Astrocyte (in vitro differentiated cells and primary cell): ENCODE results near the gene ELMO1. TPM values are rescaled to one million over a fixed set of nuclear protein-coding genes. Genes with fewer than 3 reads are reported as not detected.

Experiments
- DNase-seq: peaks from one replicate; pipeline ENCODE4 v3.0.0-alpha.2; 2010; ENCODE audit warnings: low read depth
- FAIRE-seq: peaks from 2 replicates; lab custom pipeline; 2011; peaks lifted over from hg19 to GRCh38; lab: Jason Lieb, UNC
- H2AFZ ChIP-seq: 2 replicates; pipeline ENCODE4 v1.6.0; 2012; ENCODE audit warnings: low read depth, low read length, inconsistent platforms
- H3K27ac ChIP-seq: 2 replicates; pipeline ENCODE4 v1.5.1; 2011; ENCODE audit warnings: low read depth, low read length, inconsistent platforms
- H3K27me3 ChIP-seq: 2 replicates; pipeline ENCODE4 v1.6.0; 2011; ENCODE audit warnings: low read length, inconsistent platforms; ENCODE audit not compliant: insufficient read depth
- H3K36me3 ChIP-seq: 2 replicates; pipeline ENCODE4 v1.5.1; 2011; ENCODE audit warnings: low read length, inconsistent platforms; ENCODE audit not compliant: insufficient read depth
- H3K4me1 ChIP-seq: 2 replicates; pipeline ENCODE4 v1.5.1; 2011; ENCODE audit warnings: low read length, inconsistent platforms; ENCODE audit not compliant: insufficient read depth
- H3K4me2 ChIP-seq: 2 replicates; pipeline ENCODE4 v1.6.0; 2012; ENCODE audit warnings: low read length, inconsistent platforms
- H3K4me3 ChIP-seq: 2 replicates; pipeline ENCODE4 v1.5.1; 2011; ENCODE audit warnings: low read depth, mild to moderate bottlenecking, low read length, inconsistent platforms; ENCODE audit not compliant: insufficient read depth
- H3K79me2 ChIP-seq: 2 replicates; pipeline ENCODE4 v1.6.0; 2012; ENCODE audit warnings: mild to moderate bottlenecking, low read length, inconsistent platforms; ENCODE audit not compliant: insufficient read depth
- H3K9ac ChIP-seq: 2 replicates; pipeline ENCODE4 v1.6.0; 2012; ENCODE audit warnings: mild to moderate bottlenecking, low read length, inconsistent platforms
- H3K9me3 ChIP-seq: 2 replicates; pipeline ENCODE4 v1.5.1; 2012; ENCODE audit warnings: low read depth, mild to moderate bottlenecking, low read length, inconsistent platforms; ENCODE audit not compliant: insufficient read depth
- H4K20me1 ChIP-seq: 2 replicates; pipeline ENCODE4 v1.6.0; 2012; ENCODE audit warnings: low read length, inconsistent platforms; ENCODE audit not compliant: insufficient read depth
- H3K27ac Mint-ChIP-seq: one replicate; pipeline ENCODE4 v1.8.0; 2021; ENCODE audit warnings: mild to moderate bottlenecking, mixed read lengths; ENCODE audit not compliant: unreplicated experiment
- H3K27me3 Mint-ChIP-seq: one replicate; pipeline ENCODE4 v1.8.0; 2021; ENCODE audit warnings: low read depth, mixed read lengths; ENCODE audit not compliant: unreplicated experiment
- H3K36me3 Mint-ChIP-seq: one replicate; pipeline ENCODE4 v1.8.0; 2021; ENCODE audit warnings: low read depth, mixed read lengths; ENCODE audit not compliant: unreplicated experiment
- H3K4me1 Mint-ChIP-seq: one replicate; pipeline ENCODE4 v1.8.0; 2021; ENCODE audit warnings: low read depth, mixed read lengths; ENCODE audit not compliant: unreplicated experiment
- H3K4me3 Mint-ChIP-seq: one replicate; pipeline ENCODE4 v1.8.0; 2021; ENCODE audit warnings: mild to moderate bottlenecking, moderate library complexity, mixed read lengths; ENCODE audit not compliant: unreplicated experiment
- H3K9me3 Mint-ChIP-seq: one replicate; pipeline ENCODE4 v1.8.0; 2021; ENCODE audit warnings: mild to moderate bottlenecking, mixed read lengths; ENCODE audit not compliant: unreplicated experiment
- CTCF ChIP-seq: IDR thresholded peaks from 2 replicates; pipeline ENCODE4 v1.5.1; 2011; ENCODE audit warnings: low read depth, mild to moderate bottlenecking, inconsistent platforms, low read length, moderate library complexity; ENCODE audit not compliant: insufficient read depth
- EZH2 ChIP-seq: IDR thresholded peaks from 2 replicates; pipeline ENCODE4 v1.6.1; 2012; ENCODE audit warnings: mild to moderate bottlenecking, low read length, inconsistent platforms; ENCODE audit not compliant: insufficient read depth
- total RNA-seq: library from RNA; stranded (reverse); gene quantifications from 2 replicates; pipeline ENCODE4 v1.2.1, GENCODE V29; 2021

ELMO1 gene
- total RNA-seq, 1 donor from 2014 or later = 20.4 TPM

DNA sequence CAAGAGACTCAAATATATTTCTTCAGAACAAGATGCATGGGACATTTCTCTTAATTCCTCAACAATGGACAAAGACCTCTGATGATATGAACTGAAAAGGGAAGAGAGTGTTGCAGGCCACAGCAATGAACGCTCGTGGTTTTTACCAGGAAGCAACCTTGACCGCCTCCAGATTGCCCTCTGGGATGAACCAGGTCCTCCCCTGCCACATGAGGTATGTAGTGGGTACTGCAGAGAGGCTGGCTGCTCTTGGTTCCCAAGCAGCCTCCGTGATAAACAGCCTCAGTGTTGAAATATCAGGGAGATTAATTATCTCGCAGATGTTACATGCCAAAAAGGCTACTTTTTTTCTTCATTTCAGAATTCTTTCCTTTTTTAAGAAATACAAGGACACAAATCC is 338.8 kb downstream of the ELMO1 start:
- Histone ChIP-seq H3K27ac (no peak overlapping the region), H3K36me3 (no peaks in the 10 kb centered on the region), H3K9ac (no peak overlapping the region), H3K4me2 (no peak overlapping the region), H3K79me2 (no peaks in the 10 kb centered on the region), H3K4me3 (no peak overlapping the region), H3K4me1 (no peaks in the 10 kb centered on the region), H2AFZ (no peak overlapping the region), H4K20me1 (no peaks in the 10 kb centered on the region), H3K27me3 (no peaks in the 10 kb centered on the region), H3K9me3 (peaks cover 3% of the 10 kb centered on the region)
- DNase-seq (no peak), FAIRE-seq (no peak)
- Mint-ChIP-seq H3K27me3 (no peaks in the 10 kb centered on the region), H3K4me1 (peaks cover 20% of the 10 kb centered on the region), H3K4me3 (no peak overlapping the region), H3K36me3 (peaks cover 6% of the 10 kb centered on the region), H3K27ac (peak overlapping the region; percentile 42), H3K9me3 (no peaks in the 10 kb centered on the region)
- TF ChIP-seq CTCF (no peak), EZH2 (no peak)

DNA sequence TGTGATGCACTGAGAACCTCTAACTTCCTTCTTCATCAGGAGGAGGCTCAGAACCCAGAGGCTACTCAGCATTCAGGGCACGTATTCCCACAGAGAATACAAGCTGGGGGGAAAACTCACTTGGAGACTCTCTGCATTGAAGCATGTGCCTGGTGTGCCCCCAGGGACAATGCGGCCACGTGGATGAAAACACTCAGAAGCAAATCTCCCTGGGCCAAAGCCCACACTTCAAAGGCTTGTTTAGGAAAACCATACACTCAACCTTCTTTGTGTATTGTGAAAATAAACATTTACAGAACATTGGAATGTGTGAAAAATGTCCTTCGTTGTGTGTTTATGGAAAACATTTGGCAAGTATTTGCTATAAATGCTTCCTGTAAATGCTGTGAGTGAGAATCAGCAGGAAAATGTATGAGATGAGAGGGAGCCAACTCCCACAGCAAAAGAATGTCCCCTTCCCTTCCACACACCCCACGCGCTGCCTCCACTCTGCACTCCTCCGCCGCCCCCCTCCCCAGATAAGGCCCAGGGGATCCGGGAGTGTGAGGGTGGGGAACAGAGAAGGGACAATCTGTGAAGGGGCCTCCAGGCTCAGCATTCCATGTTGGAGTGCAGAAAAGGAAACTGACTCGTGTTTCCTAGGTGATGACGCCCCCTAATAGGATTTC is 339.5 kb downstream of the ELMO1 start:
- no peak for FAIRE-seq

More for the DNA sequence above, 339.5 kb downstream of the ELMO1 start:
- no peaks in the 10 kb centered on the region for H3K27me3 Mint-ChIP-seq
- no peak overlapping the region for H3K27ac Mint-ChIP-seq
- Histone ChIP-seq H3K9me3 (peaks cover 3% of the 10 kb centered on the region), H3K36me3 (no peaks in the 10 kb centered on the region), H3K27me3 (no peaks in the 10 kb centered on the region), H4K20me1 (no peaks in the 10 kb centered on the region), H3K4me3 (no peak overlapping the region), H3K4me2 (no peak overlapping the region), H2AFZ (no peak overlapping the region), H3K27ac (no peak overlapping the region), H3K9ac (no peak overlapping the region), H3K4me1 (no peaks in the 10 kb centered on the region), H3K79me2 (no peaks in the 10 kb centered on the region)
- no peak for DNase-seq
- TF ChIP-seq EZH2 = no peak
- no peak for TF ChIP-seq CTCF
- H3K4me3 Mint-ChIP-seq = no peak overlapping the region
- peaks cover 6% of the 10 kb centered on the region for H3K36me3 Mint-ChIP-seq
- peaks cover 19% of the 10 kb centered on the region for H3K4me1 Mint-ChIP-seq
- no peaks in the 10 kb centered on the region for H3K9me3 Mint-ChIP-seq
